Activated CD4-positive, CD25-positive, alpha-beta regulatory T cell treated with anti-CD3 and anti-CD28 coated beads, Interleukin-2, amount 50 U/mL, for 24 hours (primary cell): Measurements from ENCODE around the gene ECSCR.
"Not testable (repeated sequence)": the region's sequence is repeated elsewhere in the genome, so short reads cannot be mapped to it uniquely, and the experiment has no call there.

Experiments
- ATAC-seq, 2 donors: fragments of 150-1000 bp; cut with Tn5 transposase; one replicate each; pipeline ENCODE4 v1.10.0; 2021; ENCODE audit warnings: mild to moderate bottlenecking in 1 of 2, moderate library complexity in 1 of 2

Gene ECSCR

GRCh38 chr5:139445325-139446170 is 17.0 kb downstream of the ECSCR start:
- ATAC-seq, result no peak

DNA sequence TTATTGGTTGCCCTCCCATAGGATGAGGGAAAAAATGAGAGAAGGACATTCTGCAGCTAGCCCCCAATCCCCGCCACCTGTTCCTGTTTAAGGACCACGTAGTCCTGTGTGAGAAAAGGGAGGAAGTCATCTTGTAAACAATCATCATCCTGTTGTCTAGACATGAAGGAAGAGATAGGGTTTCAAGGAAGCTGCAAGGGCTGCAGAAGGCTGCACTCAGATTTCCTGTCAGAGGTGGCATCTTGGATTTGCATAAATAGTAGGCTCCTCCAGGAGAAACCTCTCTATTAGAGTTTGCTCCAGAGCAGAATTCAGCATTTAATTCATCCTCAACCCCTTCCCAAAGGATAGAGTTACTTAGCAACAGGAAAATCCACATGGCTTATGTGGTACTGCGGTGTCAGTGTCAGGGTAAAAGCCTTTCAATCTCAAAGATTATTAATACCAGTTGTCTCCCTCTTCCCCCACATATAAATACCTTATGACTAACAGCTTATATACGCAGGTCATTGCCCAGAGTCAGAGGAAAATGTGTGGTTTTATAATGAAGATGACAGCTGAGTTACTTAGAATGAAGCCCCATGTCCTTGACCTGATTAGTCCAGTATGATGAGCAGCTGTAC is 18.6 kb downstream of the ECSCR start:
- peak; percentile 49 to 50 for ATAC-seq

DNA sequence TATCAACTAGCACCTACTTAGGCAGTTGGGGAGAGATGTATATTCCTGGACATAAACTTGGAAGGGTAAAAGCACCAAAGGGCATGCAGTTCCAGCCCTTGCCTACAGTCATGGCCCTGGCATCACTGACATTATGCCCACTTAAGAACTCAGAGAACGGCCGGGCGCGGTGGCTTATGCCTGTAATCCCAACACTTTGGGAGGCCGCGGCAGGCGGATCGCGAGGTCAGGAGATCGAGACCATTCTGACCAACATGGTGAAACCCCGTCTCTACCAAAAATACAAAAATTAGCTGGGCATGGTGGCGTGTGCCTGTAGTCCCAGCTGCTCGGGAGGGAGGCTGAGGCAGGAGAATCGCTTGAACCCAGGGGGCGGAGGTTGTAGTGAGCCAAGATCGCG is 22.1 kb downstream of the ECSCR start:
- not testable (repeated sequence) for ATAC-seq

DNA sequence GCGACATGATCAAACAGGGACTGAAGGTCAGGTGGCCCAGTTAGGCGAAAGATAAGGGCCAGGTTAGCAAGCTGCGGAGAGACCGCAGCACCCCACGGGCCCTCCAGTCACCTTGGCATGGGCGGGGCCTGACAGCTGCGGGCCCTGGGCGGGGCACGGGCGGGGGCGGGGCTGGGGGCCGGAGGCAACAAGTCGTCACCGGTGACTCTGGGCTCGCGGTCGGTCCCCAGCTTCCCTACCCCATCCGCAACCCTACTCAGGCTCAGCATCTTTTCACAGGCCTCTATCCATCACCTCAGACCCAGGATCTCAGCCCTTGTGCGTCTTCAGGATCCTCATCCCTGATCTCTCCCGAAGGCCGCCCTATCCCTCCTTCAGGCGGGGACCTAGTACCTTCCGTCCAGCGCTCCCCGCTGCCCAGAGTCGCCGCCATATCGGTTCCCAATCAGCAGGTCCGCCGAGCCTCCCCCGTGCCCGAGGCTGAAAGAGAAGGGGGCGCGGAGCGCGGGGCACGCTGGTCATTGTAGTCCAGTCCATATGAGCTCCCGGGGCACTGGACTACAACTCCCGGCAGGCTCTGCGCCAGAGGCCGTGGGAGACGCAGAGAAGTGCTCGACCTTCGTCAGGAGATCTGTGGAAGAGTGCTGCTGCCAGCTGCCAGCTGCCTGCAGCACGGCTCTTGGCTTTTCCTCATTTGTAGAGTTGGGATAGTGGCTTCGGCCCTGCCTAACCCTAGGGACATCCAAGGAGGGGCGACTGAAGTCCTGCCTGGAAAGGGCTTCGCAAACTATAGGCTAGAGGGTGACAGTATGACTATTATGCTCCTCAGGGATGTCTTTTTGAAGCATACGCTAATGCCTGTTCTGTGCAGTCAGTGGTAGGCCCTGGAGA is 23.3 kb downstream of the ECSCR start, which contains the start of gene DNAJC18:
DNAJC18 (minus strand) TSS at position 513 of the 891 bp plus-strand sequence; CDS start at position 433, 80 bp downstream.
- peak; percentile 78 to 80 for ATAC-seq

DNA sequence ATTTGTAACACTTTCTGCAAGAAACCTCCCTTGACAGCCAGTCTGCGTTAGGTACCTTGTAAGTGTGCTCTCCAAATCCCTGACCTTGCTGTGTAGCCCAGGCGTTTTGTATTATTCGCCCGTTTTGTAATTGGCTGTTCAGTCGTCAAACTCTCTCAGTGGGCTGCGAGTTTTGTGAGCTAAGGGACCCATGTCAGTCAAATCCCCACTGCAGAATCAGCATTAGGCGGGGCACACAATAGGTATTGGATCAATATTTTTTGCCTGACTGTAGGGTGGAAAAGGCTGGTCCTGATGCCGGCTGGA is 23.9 kb downstream of the ECSCR start:
- no peak for ATAC-seq

- no peak for ATAC-seq
Measured at GRCh38 chr5:139435676-139436075, 26.9 kb downstream of the ECSCR start.

DNA sequence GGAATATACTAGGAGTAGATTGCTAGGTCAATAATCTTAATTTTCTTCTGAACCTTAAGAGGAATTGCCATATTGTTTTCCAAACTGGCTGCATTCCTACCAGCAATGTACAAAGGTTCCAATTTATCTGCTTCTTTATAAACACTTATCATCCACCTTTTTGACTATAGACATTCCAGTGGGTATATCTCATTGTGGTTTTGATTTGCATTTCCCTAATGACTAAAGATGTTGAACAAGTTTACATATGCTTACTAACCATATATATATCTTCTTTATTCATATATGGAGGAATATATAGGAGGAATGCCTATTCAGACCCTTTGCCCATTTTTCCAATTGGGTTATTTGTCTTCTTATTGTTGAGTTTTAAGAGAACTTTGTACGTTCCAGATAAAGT is 30.8 kb downstream of the ECSCR start:
- no peak for ATAC-seq

- peak; percentile 79 to 86 for ATAC-seq
Measured at GRCh38 chr5:139430015-139430414, 32.5 kb downstream of the ECSCR start.

GRCh38 chr5:139426203-139426885 is 36.2 kb downstream of the ECSCR start:
- ATAC-seq, result no peak

GRCh38 chr5:139425497-139425896 is 37.0 kb downstream of the ECSCR start:
- ATAC-seq, result no peak

GRCh38 chr5:139422307-139422893 is 40.1 kb downstream of the ECSCR start:
- ATAC-seq, result peak; percentile 84 to 87

GRCh38 chr5:139419226-139420192 is 43.0 kb downstream of the ECSCR start:
- ATAC-seq, result no peak

- ATAC-seq, result no peak
Measured at GRCh38 chr5:139418793-139419192, 43.8 kb downstream of the ECSCR start.

DNA sequence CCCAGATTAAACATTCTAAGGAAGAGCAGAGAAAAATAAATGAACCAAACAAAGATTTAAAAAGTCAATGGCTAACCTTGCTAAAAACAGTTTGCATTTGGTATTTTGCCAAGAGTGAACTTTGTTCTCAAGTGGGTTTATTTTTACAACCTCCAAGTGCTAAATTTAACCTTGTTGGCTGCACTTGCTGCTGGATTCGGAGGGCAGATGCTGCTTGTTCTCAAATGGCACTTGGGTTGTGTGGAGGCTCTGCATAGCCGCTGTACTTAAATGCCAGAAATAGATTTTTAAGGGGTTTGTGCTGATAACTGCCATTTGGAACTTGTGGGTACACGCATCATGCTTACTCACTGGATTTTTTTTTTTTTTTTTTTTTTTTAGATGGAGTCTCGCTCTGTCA is 45.3 kb downstream of the ECSCR start:
- no peak for ATAC-seq

- ATAC-seq, result no peak
Measured at GRCh38 chr5:139416651-139417050, 45.9 kb downstream of the ECSCR start.

DNA sequence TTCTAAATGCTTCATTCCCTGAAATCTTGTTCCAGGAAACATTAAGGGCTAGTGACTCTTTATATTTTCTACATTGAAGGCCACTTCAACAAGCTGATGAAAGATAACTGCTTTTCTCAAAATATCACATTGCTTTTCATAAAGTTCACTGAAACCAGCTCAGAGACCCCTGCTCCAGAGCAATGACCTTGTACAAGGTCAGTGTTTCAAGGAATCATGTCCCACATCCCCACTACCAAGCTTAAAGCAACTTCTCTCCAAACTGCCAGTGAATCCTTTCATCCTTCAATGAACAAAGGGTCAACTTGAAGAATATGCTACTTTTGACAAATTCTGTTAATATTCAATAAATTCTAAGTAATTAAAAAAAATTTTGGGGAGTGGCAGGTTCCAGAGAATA is 46.7 kb downstream of the ECSCR start:
- ATAC-seq, result peak in 1 of 2 donors; percentile 8

DNA sequence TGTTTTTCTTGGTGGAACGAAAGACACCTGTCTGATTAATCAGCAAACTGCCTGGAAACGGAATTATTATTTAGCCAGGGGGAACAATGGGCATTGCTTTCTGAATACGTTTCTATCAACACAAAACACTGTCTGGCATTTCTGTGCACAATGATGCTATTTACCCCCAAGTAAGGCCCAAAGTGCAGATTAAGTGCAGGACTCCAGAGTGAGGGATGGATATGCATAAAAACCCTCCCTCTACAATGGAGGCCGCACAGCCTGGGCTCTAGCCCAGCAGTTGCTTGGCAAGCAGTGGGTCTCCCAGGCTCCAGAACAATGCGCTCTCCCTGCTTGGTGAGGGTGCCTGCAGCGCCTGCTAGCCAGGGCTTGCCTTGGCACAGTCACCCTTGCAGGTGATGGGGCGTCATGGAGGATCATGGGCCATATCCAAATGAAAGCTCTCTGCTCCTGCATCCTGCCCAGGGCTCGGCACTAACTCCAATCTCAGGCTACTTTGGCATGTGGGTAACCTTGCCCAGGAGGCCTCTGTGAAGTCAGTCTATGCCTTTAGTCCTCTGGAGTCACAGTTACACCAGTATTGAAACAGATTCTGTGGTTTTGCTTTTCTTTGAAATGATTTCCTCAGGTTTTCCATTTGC is 47.2 kb downstream of the ECSCR start:
- peak; percentile 65 to 66 for ATAC-seq

- ATAC-seq, result peak; percentile 51 to 56
Measured at GRCh38 chr5:139414581-139415130, 47.9 kb downstream of the ECSCR start.

DNA sequence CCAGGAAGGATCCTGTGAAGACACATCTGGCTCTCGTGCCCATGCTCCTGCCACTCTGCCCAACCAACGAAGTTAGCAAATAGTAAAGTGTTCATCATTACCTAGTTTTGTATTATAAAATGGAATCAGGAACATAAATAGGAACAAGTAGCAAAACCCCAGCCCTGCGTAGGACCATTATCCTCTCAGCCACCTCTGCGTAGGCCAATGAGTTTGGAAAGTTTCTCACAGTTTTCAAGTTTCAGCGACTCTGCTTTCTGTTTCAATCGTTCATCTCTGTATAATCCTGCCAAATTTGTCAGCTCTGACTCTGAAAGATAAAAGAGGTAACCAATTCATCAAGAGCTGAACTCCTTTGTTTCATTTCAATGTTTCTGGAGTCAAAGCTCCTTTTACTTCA is 48.6 kb downstream of the ECSCR start:
- ATAC-seq, result peak; percentile 53 to 54

GRCh38 chr5:139413153-139413552 is 49.4 kb downstream of the ECSCR start:
- ATAC-seq, result no peak
